CMK (cell line): ENCODE data around the gene ARHGAP32.

Experiments
- DNase-seq: peaks from one replicate; pipeline ENCODE4 v3.0.0-alpha.2; 2010; ENCODE audit warnings: low read depth

Gene ARHGAP32

DNA sequence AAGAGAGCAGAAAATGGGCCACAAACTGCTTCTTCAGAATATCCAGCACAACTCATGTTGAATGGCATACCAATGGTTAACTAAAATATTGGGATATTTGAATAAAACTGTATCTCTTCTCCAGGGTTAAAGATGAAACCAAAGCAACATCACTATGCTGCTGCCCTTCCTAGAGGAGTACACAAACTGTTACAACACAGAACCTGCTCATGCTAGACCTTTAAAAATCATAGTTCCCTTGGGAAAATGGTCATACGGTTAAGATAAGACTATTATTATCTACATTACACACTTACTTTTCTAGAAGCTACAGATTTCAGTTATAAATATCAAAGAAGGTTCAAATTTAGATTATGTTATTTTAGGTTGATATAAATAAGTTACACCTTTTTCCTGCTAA is 170.8 kb downstream of the ARHGAP32 start:
- no peak for DNase-seq

DNA sequence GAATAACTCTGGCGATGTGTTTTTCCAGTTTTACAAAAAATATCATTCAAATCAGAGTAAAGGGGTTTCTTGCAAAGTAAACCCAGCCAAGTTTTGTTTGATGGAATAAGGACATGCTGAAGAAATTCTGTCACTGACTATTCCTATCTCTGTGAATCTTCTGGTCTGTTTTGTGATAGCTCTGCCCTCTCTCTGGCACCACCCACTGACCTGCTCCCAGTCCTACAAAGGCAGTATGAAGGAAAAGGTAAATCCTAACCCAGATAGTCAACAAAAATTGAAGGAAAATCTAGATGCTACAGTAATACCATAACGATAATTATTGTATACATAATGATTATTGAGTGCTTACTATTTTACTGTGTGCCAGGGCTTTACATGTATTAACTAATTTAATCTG is 173.1 kb downstream of the ARHGAP32 start:
- no peak for DNase-seq

DNA sequence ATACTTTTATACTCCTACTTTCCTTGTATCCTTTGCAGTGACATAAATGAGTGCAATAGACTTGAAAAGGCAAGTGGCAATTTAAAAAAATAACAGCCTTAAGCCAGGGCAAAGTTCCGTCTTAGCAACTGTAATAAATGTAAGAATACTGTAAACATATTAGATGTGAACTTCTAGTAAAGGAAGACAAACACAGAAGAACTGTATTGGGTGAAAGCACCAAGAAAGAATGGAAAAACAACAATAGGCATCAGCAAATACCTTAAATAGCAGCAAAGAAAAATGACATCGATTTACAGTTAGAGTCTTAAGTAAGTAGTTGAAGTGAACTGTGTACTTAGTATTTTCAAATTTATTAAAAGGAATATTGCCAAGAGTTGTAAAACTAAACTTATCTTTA is 174.0 kb downstream of the ARHGAP32 start:
- no peak for DNase-seq

DNA sequence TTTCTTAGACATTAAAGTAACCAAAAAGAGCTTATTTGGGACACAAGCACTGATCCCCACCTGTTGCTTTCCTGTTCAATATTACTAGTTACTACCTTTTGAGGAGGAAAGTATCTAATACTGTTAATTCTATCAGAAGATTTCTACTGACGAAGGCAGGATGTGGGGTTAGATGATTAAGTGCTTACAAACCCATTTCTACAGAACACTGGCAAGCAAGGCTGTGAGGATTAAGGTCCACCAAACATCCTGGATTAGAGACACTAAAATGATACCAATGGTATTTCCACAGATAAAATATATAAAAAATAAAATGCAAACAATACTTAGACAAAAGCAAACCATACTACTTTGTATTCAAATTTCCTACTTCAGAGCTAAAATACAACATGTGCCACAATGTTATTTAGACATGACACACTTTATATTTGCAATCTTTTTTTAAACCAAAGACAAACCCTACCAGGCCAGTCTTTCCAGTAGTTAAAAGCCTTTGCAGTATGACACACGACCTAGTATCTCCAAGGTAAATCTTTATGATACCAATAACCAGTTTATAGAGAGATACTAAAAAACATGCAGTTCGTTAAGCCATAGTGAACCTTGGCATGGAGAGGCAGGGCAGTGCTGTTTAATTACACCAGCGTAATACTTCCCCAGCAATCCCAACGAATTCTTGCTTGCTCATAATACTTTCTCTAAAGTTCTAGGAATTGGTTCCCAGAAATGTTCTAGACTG is 178.2 kb downstream of the ARHGAP32 start:
- DNase-seq: no peak

DNA sequence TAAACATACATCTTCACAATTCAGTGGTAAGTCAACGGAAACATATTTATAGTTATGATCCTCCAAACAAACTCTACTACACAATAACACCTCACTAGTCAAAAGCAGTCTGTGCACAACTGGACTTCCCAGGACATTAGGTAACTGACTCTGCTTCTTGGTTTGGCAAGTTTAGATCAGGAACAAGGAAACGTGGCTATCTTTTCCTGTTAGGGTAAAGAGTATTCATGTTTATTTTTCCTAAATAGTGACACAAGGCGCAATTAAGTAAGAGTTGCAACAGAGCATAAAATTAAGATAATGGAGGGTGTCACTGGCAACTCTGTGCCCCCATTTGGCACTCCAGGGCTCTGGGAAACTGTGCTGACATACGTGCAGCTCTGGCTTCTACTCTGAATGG is 179.2 kb downstream of the ARHGAP32 start:
- no peak for DNase-seq

DNA sequence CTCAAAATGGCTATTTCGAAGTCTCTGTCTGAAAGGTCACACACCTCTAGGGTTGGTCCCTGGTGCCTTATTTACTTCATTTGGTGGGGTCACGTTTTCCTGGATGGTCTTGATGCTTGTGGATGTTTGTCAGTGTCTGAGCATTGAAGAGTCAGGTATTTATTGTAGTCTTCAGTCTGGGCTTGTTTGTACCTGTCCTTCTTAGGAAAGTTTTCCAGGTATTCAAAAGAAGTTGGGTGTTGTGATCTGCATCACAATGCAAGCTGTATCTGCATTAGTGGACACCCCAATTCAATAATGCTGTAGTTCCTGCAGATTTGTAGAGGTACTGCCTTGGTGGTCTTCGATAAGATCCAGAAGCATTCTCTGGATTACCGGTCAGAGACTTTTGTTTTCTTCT is 186.0 kb downstream of the ARHGAP32 start:
- no peak for DNase-seq

DNA sequence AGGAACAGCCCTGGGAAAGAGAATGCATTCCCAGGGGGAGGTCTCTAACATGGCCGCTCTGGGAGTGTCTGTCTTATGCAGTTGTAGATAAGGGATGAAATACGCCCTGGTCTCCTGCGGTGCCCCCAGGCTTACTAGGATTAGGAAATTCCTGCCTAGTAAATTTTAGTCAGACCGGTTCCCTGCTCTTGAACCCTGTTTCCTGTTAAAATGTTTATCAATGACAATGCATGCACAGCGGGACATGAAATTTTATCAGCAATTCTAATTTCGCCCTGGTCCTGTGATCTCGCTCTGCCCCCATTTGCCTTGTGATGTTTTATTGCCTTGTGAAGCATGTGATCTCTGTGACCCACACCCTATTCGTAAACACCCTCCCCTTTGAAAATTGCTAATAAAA is 193.0 kb downstream of the ARHGAP32 start:
- DNase-seq: peak; percentile 12

DNA sequence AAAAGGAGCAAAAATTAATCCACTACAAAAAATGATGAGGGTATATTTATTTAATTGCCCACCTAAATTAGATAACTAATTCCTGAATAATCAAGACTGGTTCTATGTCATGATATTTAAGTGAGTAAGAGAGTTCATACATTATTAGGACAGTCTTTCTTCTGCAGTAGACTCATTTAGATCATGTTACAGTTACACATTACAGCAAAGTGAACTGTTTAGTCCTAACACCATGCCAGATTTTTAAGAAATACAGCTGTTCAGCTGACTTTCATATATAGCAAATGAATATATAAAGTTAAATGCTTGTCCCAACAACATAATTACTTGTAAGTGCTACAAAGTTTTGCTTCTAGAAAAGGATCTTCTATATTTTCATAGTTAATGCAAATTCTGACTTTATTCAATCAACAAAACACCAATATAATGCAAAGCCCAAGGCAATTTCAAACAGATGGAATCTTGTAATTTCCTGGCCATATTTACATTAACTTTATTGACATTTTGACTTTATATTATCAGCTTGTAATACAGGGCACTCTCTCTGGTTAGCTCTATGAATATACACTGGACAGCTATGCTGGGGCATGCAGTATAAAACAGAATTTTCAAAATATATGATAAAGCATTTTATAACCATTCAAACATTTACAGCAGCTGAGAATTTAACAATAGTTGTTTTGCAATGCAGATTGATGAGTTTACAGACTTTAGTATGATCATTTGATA is 203.7 kb downstream of the ARHGAP32 start:
- no peak for DNase-seq

DNA sequence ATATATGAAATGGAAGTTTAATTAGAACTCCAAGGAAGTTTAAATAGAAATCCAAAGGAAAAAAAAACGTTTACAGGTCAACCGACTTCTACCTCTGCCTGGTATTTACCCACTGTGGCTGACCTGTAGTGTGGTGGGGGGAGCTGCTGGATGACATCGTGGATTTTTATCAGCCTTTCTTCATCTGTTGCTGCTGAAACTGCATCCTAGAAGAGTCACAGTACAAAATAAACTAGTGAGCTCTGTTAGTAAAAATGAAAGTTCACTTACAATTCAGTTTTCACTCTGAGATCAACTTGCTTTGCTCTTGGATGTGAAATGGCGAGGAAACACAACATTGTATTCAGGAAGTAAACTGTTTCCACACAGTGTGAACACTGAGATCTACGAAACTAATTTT is 206.2 kb downstream of the ARHGAP32 start:
- no peak for DNase-seq

DNA sequence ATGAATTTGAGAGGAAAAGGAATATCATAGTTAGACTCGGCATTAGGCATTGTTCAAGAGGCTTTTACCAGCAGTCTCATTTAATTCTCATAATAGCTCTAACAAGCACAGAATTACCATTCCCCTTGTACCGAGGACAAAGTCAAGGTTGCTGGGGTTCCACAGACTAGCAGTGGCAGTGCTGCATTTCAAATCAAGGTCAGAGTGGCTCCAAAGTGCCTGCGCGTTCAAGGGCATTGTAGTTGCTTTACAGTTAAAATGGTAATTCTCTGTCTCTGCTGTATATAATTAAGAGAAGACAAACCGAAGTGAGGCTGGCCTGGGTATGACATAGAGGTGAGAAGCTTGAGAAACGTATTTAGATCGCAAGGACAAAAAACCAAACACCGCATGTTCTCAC is 209.1 kb downstream of the ARHGAP32 start:
- DNase-seq: no peak

DNA sequence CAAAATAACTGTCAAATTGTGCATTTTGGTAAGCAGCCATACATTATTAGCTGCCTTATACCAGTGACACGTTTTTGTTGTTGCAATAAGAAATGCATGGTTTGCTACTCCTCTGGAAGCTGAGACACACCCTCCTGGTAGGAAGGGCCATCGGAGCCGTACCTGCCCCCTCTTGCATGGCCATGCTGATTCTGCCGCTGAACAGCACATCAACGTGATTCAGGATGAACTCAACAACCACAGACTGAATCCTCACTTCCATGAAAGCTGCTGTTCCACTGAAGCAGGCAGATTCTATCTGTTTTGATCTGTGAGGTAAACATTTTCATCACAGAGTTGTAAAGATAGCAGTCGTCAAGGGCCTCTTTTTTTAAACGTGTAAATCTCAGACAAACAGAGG is 210.9 kb downstream of the ARHGAP32 start:
- no peak for DNase-seq

DNA sequence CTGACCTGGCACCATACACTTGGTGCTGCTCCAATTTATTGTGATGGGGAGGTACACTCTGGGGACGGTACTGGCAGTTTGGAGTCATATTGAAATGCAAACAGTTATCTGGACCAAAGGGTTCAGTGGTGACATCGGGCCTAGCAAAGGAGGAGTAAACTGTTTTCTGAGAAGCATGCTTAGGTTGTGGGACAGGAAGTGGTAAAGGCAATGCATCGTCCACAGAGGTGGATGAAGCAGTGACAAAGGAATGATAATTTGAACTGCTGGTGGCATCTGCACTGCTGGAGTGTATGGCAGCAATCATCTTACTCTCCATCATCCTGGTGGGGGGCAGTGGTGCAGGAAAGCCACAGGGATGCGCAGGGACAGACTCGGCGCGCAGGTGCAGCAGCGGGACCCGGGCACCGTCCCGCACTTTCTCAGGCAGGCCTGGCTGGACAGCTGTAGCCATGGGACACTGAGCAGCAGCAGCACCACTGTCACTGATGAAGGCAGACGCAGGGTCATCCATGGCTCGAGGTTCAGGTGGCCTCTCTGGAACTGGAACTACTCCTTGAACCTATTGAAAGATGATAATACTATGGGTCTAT is 221.4 kb downstream of the ARHGAP32 start:
- DNase-seq: no peak

DNA sequence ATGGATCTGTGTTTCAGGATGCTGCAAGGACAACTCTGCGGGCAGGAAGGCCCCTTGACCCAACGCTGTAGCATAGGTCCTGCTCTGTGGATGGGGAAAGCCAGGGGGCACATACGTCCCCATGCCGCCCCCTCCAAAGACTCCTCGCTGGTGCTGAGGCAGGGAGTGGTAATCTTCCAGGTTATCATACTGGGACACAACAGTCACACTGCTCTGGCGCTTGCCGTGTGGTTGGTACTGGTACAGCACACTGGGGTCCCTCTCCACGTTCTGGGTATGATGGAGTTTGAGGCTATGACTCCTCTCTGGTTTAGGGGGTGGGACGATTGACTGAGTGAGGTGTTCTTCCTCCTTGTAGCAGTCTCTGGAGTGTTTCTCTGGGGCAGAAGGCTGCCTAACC is 223.2 kb downstream of the ARHGAP32 start:
- no peak for DNase-seq

DNA sequence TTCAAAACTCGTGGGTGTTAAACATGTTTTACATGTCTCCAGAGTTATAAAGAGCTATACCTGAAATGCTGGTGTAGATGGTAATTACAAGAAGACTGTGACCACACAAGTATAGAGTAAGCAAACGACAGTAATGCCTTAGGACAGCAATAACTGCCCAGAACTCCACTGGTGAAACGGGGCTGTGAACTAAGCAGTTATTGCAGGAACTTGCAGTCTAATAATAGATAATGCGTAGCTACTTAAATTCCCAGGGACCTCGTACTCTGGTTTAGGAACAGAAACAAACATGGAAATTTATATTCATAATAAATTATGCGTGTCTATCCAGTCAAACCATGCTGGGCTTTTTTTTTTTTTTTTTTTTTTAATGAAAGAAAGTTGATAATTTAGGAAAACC is 224.5 kb downstream of the ARHGAP32 start:
- DNase-seq: no peak

DNA sequence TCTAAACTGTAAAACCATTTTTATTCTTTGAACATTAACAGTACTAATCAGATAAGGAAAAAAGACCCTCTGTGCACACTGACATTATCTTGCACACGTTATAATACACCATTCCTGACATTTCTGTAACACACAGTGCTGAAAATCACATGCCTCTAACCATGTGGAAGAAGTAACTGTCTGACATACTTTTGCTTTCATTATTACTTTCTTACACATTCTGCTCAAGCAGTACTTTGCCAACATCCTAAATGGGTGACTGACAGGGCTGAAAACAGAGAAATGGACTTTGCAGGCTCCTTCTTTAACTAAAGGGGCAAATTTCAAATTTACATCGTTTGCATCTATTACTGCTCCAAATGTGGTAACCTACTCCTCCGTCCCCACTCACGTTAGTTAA is 226.6 kb downstream of the ARHGAP32 start:
- no peak for DNase-seq

DNA sequence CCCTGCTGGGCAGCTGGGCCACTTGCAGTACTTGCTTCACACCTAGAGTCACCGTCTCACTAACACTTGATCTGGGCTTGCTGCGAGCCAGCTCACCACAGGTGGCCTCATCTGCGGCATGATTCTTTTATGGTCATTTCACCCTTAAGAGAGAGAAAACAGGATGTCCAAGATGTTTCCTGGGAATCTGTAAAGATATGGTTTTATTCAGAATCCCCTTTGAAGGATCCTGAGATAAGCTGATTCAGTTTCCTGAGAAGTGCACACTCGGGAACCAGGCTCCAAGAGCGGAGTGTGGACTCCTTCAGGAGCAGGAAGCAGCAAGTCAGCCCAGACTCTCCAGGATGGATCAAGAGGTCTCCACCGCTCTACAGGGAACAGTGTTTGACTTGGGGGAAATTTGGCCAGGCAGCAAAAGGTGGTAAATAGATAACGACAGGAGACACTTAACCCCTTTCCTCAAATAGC is 227.6 kb downstream of the ARHGAP32 start:
- DNase-seq: no peak

DNA sequence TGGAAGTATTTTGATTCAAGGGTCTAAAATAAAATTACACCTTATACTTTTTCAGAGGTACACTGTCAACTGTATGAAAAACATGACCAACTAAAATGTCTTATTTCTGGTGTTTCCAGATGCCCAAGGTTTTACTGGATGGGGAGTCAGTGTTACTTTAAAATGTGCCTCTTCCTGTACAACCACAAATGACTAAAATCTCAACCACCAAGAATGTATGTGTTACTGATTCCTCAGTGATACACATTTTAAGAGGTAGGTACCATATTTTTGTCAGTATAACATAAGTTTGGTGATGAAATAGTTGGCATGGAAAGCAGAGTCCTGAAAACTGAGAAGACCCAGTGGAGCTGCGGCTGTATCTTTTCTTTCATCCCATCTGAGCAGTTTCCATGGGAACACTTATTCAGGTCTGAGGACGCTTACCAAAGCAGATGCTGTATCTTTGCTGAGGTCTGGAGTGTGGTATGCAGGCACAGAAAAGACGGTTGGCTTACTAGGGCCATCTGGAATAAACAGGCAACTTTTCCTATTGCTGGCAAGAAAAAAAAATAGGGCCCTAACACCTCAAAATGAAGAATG is 228.3 kb downstream of the ARHGAP32 start:
- DNase-seq: no peak

DNA sequence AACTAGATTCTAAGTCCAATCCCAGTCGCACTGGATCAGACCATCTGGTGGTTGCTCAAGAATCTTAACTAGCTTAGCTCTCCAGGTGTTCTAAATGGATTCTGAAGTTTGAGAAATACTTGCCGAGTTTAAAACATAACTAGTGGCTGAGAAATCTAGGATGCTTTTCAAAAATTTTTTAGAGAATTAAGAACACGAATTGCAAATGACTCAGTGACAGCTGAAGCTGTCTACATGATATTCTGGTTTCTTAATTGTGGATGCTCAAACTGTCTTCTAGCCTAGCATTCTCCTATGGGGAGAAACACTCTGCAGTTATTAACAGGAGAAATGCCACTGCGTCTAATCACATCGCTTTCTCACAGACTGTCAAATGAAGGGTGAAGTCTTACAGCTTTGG is 229.2 kb downstream of the ARHGAP32 start:
- no peak for DNase-seq

DNA sequence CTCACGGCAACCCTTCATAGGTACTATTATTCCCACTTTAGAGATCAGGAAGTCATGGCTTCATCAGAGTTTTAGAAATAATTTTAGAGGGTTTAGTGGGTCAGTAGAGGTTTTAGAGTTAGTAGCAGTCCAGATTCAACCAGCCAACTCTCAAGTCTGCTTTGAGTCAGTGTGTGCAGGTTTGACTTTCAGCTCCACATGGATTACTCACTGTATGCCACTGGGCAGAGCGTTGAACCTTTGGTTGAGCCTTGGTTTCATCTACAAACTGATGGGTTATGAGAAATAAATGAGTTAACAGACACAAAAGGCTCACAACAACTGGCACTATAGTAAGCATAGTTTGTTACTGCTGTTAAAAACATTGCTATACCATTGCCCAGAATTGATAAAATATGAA is 230.5 kb downstream of the ARHGAP32 start:
- no peak for DNase-seq

DNA sequence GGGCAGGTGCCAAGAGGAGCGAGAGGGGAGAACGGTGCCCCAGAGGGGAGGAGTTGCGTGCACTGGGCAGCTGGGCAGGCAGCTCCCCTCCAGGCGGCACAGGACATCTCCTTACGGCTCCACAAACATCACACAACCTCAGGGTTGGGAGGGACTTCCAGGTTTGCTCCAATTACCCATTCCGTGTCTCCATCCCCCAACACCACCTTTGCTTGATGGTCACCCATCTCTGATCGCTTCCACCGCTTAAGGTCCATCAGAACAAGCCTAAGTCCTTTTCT is 235.0 kb downstream of the ARHGAP32 start:
- no peak for DNase-seq

DNA sequence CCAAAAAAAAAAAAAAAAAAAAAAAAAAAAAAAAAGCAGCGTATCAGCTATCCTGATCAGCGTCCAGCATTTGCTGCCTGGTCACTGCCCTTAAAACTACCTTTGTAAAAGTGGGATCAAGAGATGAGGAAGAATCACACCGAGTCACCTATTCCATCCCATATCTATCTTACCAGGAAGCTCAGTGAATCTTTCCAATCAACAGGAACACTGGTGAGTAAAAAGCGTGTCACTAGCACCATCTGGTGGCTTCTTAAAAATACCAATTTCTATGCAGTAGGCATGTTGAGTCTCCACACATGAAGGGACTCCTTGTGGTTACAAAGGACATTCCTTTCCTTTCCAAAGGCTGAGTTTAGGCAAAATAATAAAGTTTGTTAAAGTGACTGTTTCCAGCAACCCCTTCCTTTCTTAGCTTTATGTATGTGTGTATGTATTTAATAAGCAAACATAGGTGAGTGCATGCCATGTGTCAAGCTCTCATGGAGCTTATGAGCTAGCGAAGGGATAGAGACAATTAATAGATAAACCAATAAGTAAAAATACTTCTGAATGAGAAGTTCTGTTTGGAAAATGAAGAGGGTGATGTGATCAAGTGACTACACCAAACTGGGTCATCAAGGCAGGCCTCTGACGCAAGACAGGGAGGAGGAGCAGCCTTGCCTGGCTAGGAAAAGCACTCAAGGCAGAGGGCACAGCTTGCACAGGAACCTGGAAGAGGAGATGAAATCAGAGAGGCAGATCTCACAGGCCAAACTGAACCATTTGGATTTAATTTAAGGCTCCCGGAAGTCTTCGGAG is 235.5 kb downstream of the ARHGAP32 start:
- DNase-seq: peak; percentile 45

DNA sequence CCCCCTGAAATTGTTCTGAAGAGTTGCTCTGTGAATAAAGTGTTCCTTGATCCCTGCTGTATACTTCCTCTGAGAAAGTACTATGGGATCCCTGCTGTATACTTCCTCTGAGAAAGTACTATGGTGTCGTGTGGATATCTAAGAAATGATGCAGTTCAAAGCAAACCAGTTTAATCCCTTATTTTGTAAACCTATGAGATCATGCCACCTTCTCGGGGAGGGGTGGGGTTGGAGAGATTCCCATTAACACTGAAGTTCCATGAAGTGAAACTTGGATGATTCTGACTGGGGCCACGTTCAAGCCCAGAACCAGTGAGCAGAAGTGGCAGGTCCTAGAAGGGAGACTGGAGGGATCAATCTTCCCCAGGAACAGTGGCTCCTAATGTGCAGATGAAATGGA is 236.5 kb downstream of the ARHGAP32 start:
- no peak for DNase-seq
